Endothelial cell of umbilical vein (primary cell): ENCODE results near the gene COPS2. TPM values are rescaled to one million over a fixed set of nuclear protein-coding genes. Genes with fewer than 3 reads are reported as not detected.

ENCODE experiments used
- BruUV-seq: library from RNA; stranded (reverse); fragments of 400-500 nt; replicated peaks from 2 replicates; lab custom pipeline; 2021; lab: Mats Ljungman, UMichigan
- CTCF ChIA-PET: fragments of 300-600, 350-600 bp; sonication (Branson Sonifier 250); formaldehyde crosslinking; loops from one replicate; lab custom pipeline; 2021; ENCODE audit warnings: antibody characterized with exemption, inconsistent platforms; lab: Charles Lee
- POLR2A ChIA-PET: fragments of 300-600, 350-600 bp; sonication (Branson Sonifier 250); formaldehyde crosslinking; loops from one replicate; lab custom pipeline; 2021; ENCODE audit warnings: antibody characterized with exemption, inconsistent platforms; lab: Charles Lee
- DNase-seq: peaks from one replicate; pipeline ENCODE4 v3.0.0-alpha.2; 2011; ENCODE audit warnings: low read depth, low spot score
- FAIRE-seq: peaks from 2 replicates; lab custom pipeline; 2011; peaks lifted over from hg19 to GRCh38; lab: Jason Lieb, UNC
- H2AFZ ChIP-seq: 2 replicates; pipeline ENCODE4 v1.6.0; 2012; ENCODE audit warnings: low read depth, low read length, control low read depth, inconsistent platforms
- H3K27ac ChIP-seq: 2 replicates; pipeline ENCODE4 v1.5.1; 2011; ENCODE audit warnings: low read depth, mild to moderate bottlenecking, control low read depth, low read length, moderate library complexity; ENCODE audit not compliant: insufficient read depth
- H3K27me3 ChIP-seq, 2 experiments: 2 replicates each; pipeline versions ENCODE4 v1.6.0 to v1.6.1; 2011; ENCODE audit warnings: low read length in 2 of 2, mixed read lengths in 1 of 2; ENCODE audit not compliant: control insufficient read depth in 2 of 2, insufficient read depth in 2 of 2
- H3K36me3 ChIP-seq, 2 experiments: 2 replicates in 1 of 2; 3 replicates in 1 of 2; pipeline ENCODE4 v1.5.1; 2011; ENCODE audit warnings: low read length in 2 of 2, mild to moderate bottlenecking in 1 of 2, moderate library complexity in 1 of 2; ENCODE audit not compliant: control insufficient read depth in 2 of 2, insufficient read depth in 2 of 2; ENCODE audit errors: extremely low read depth in 1 of 2
- H3K4me1 ChIP-seq: 3 replicates; pipeline ENCODE4 v1.5.1; 2011; ENCODE audit warnings: mild to moderate bottlenecking, low read length; ENCODE audit not compliant: control insufficient read depth, insufficient read depth; ENCODE audit errors: extremely low read depth
- H3K4me2 ChIP-seq: 2 replicates; pipeline ENCODE4 v1.6.1; 2011; ENCODE audit warnings: low read length, control low read depth, mixed read lengths; ENCODE audit not compliant: insufficient read depth
- H3K4me3 ChIP-seq, 3 experiments: fragments of 200-600 bp in 1 of 3; sonication (generic), shearing (Covaris generic) in 1 of 3; replicated peaks in 1 of 3; 2 replicates each; pipeline ENCODE4 v1.5.1; 2011 to 2016; ENCODE audit warnings: control low read depth in 3 of 3, low read length in 3 of 3, mild to moderate bottlenecking in 2 of 3, inconsistent platforms in 1 of 3, low read depth in 1 of 3, moderate library complexity in 1 of 3; ENCODE audit not compliant: insufficient read depth in 1 of 3
- H3K79me2 ChIP-seq: 2 replicates; pipeline ENCODE4 v1.6.0; 2012; ENCODE audit warnings: low read length, inconsistent platforms; ENCODE audit not compliant: control insufficient read depth, insufficient read depth
- H3K9ac ChIP-seq: replicated peaks from 2 replicates; pipeline ENCODE3; 2011; ENCODE audit warnings: low read length, control low read depth; ENCODE audit not compliant: insufficient read depth; ENCODE audit errors: extremely low read depth
- H3K9me1 ChIP-seq: replicated peaks from 3 replicates; pipeline ENCODE4 v1.6.0; 2011; ENCODE audit warnings: mild to moderate bottlenecking, low read length; ENCODE audit not compliant: control insufficient read depth, insufficient read depth; ENCODE audit errors: extremely low read depth
- H3K9me3 ChIP-seq: replicated peaks from 2 replicates; pipeline ENCODE4 v1.5.1; 2012; ENCODE audit warnings: low read length, inconsistent platforms; ENCODE audit not compliant: control insufficient read depth, insufficient read depth
- H4K20me1 ChIP-seq: replicated peaks from 2 replicates; pipeline ENCODE3; 2011; ENCODE audit warnings: mild to moderate bottlenecking, low read length; ENCODE audit not compliant: control insufficient read depth, insufficient read depth; ENCODE audit errors: extremely low read depth
- EZH2 ChIP-seq: IDR thresholded peaks from 2 replicates; pipeline ENCODE4 v1.6.1; 2012; ENCODE audit warnings: borderline replicate concordance, low read depth, mild to moderate bottlenecking, moderate library complexity, low read length, inconsistent platforms; ENCODE audit not compliant: severe bottlenecking
- FOS ChIP-seq: IDR thresholded peaks from 2 replicates; pipeline ENCODE4 v1.6.1; 2011; ENCODE audit warnings: mild to moderate bottlenecking, low read length, moderate library complexity, borderline replicate concordance; ENCODE audit not compliant: insufficient read depth
- GATA2 ChIP-seq: IDR thresholded peaks from 2 replicates; pipeline ENCODE4 v1.7.0; 2011; ENCODE audit warnings: low read depth, mild to moderate bottlenecking, moderate library complexity, mixed read lengths, low read length; ENCODE audit not compliant: insufficient read length, insufficient read depth
- JUN ChIP-seq: IDR thresholded peaks from 2 replicates; pipeline ENCODE4 v1.6.1; 2011; ENCODE audit warnings: borderline replicate concordance, low read depth; ENCODE audit not compliant: insufficient read length, insufficient read depth
- MYC ChIP-seq: IDR thresholded peaks from one replicate; pipeline ENCODE4 v1.6.1; 2011; ENCODE audit warnings: mild to moderate bottlenecking, low read depth, low read length
- POLR2A ChIP-seq: IDR thresholded peaks from 2 replicates; pipeline ENCODE4 v1.6.1; 2012; ENCODE audit warnings: low read depth, mild to moderate bottlenecking, control low read depth, low read length
- POLR2AphosphoS5 ChIP-seq: IDR thresholded peaks from 2 replicates; pipeline ENCODE4 v1.6.1; 2012; ENCODE audit warnings: low read depth, mild to moderate bottlenecking, control low read depth, low read length, moderate library complexity; ENCODE audit not compliant: insufficient read depth
- dilution Hi-C: fragments of 300-500 bp; cut with MboI; formaldehyde crosslinking; loops from one replicate; pipeline ENCODE4 v1.15.0; 2019; ENCODE audit warnings: low sequenced_read_pairs; ENCODE audit not compliant: extremely low pct_ligation_motif_present
- intact Hi-C: fragments of 100-400 bp; cut with micrococcal nuclease; formaldehyde crosslinking; loops from one replicate; pipeline ENCODE4 v1.10.0; 2022
- polyA plus RNA-seq, 4 experiments: library from polyadenylated mRNA; depleted of rRNA in 3 of 4; stranded (reverse) in 3 of 4; unstranded in 1 of 4; fragments of >200 nt; gene quantifications; 2 replicates each; pipeline versions ENCODE4 v1.2.1 to v1.2.3, GENCODE V29; 2011 to 2012; ENCODE audit warnings: missing spikeins in 1 of 4
- total RNA-seq: library from RNA; stranded (reverse); gene quantifications from 2 replicates; pipeline ENCODE4 v1.2.3, GENCODE V29; 2021
- TF ChIP-seq, protein P1 (sequence below): IDR thresholded peaks from 2 replicates; pipeline ENCODE4 v1.6.1; 2011; ENCODE audit not compliant: insufficient read depth, insufficient read length
- TF ChIP-seq, protein P2 (sequence below), 2 donors: IDR thresholded peaks; 1 replicate in 1 of 2; 2 replicates in 1 of 2; pipeline ENCODE4 v1.5.1; 2011; ENCODE audit warnings: low read length in 2 of 2, mild to moderate bottlenecking in 2 of 2, moderate library complexity in 2 of 2, control low read depth in 1 of 2, inconsistent platforms in 1 of 2, low read depth in 1 of 2; ENCODE audit not compliant: insufficient read depth in 1 of 2; ENCODE audit errors: extremely low read depth in 1 of 2

The COPS2 gene
- total and polyA plus RNA-seq, 2 donors (not counting 3 experiments of a cell fraction or from before 2014, with no cell fraction given), result 20.2 to 79.3 TPM

DNA sequence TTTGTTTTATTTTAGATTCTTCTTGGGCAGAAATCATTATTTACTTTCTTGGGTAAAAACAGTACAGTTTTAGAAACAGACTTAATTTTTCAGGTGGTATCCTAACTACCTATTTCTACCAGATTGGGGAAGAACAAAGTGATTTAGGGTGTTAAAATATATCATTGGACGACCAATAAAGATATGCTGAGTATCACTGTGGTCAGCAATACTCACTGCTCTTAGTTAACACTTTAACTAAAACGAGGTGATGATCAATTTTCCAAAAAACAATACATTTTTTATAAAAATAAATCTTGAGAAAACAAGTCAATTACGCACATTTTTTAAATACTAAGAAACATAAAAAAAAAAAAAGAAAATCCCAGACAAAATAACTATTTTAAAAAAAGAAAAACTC, 3.6 kb downstream of the COPS2 start:
- H3K4me3 ChIP-seq, result no peak overlapping the region
- no peak overlapping the region for H2AFZ ChIP-seq
- no TSS peak for BruUV-seq
- peaks cover 16% of the 10 kb centered on the region for H4K20me1 ChIP-seq
- intact Hi-C loops, result loop anchor here (10.0 kb wide), 1 partner anchor 993 kb away; no protein-coding TSS in a partner anchor
- dilution Hi-C loops, result no loop called here
- no peaks in the 10 kb centered on the region for H3K27me3 ChIP-seq
- no peak for DNase-seq
- POLR2A ChIA-PET, result no interaction called here
- H3K4me2 ChIP-seq, result no peak overlapping the region
- peaks cover 94% of the 10 kb centered on the region for H3K79me2 ChIP-seq
- no peaks in the 10 kb centered on the region for H3K9me1 ChIP-seq
- H3K36me3 ChIP-seq, result peaks cover 0 to 5% of the 10 kb centered on the region in 2 experiments
- H3K4me1 ChIP-seq, result peaks cover 20% of the 10 kb centered on the region
- H3K27ac ChIP-seq, result no peak overlapping the region
- no peak for FAIRE-seq
- H3K9me3 ChIP-seq, result no peaks in the 10 kb centered on the region
- H3K9ac ChIP-seq, result no peak overlapping the region
- CTCF ChIA-PET, result no interaction called here
- TF ChIP-seq, protein P1, sequence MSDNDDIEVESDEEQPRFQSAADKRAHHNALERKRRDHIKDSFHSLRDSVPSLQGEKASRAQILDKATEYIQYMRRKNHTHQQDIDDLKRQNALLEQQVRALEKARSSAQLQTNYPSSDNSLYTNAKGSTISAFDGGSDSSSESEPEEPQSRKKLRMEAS, result no peak
- TF ChIP-seq FOS (no peak), MYC (no peak), POLR2AphosphoS5 (no peak), GATA2 (no peak), EZH2 (no peak), JUN (no peak), POLR2A (no peak)
- TF ChIP-seq, protein P2, sequence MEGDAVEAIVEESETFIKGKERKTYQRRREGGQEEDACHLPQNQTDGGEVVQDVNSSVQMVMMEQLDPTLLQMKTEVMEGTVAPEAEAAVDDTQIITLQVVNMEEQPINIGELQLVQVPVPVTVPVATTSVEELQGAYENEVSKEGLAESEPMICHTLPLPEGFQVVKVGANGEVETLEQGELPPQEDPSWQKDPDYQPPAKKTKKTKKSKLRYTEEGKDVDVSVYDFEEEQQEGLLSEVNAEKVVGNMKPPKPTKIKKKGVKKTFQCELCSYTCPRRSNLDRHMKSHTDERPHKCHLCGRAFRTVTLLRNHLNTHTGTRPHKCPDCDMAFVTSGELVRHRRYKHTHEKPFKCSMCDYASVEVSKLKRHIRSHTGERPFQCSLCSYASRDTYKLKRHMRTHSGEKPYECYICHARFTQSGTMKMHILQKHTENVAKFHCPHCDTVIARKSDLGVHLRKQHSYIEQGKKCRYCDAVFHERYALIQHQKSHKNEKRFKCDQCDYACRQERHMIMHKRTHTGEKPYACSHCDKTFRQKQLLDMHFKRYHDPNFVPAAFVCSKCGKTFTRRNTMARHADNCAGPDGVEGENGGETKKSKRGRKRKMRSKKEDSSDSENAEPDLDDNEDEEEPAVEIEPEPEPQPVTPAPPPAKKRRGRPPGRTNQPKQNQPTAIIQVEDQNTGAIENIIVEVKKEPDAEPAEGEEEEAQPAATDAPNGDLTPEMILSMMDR (IDR thresholded peaks at IDR 0.05; ENCODE audit: extremely low read depth in 1 of 2, insufficient read depth in 1 of 2, low read depth in 1 of 2, low read length in 2 of 2), result no peak
